ENCODE results near the gene PGBD5. TPM values are rescaled to one million over a fixed set of nuclear protein-coding genes. Genes with fewer than 3 reads are reported as not detected.

The PGBD5 gene
- total RNA-seq, 4 donors from 2014 or later = 0.79 to 2.6 (median 1.1) TPM

DNA sequence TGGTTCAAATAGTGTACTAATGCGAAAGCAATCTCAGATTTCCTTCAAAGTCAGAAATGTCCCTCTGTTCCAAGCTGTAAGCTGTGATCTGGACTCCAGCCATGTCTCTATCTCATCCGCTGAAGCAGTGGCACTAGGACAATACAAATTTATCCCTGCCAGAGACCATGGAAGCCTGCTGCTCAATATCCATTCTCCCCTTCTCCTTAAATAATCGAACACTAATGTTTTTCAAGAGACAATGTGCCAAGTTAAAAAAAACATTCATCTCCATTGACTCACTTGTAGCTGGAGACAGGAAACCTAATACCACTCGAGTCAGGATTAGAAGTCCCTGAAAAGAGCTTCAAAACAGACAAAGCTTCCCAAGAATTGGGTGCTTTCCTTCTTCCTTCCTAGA is 38.5 kb upstream of the PGBD5 start:
- Histone ChIP-seq H3K27me3 (peaks cover 10% of the 10 kb centered on the region), H3K27ac (no peak overlapping the region), H3K4me1 (no peaks in the 10 kb centered on the region), H3K9me3 (no peaks in the 10 kb centered on the region), H3K4me3 (no peak overlapping the region), H3K36me3 (no peaks in the 10 kb centered on the region)
- in situ Hi-C loops (cut with MboI; ENCODE audit: low pct_ligation_motif_present in 1 of 4, low pct_unique_long_range_greater_than_20kb in 1 of 4, low sequenced_read_pairs in 3 of 4) (no loop called here), intact Hi-C loops (cut with DNase I; ENCODE audit: low total_unique reads) (no loop called here)
- TF ChIP-seq EP300 (IDR thresholded peaks at IDR 0.05; ENCODE audit: low read depth) (no peak), POLR2A (IDR thresholded peaks at IDR 0.05) (no peak), POLR2AphosphoS5 (IDR thresholded peaks at IDR 0.05) (no peak)
- TF ChIP-seq, protein P1, sequence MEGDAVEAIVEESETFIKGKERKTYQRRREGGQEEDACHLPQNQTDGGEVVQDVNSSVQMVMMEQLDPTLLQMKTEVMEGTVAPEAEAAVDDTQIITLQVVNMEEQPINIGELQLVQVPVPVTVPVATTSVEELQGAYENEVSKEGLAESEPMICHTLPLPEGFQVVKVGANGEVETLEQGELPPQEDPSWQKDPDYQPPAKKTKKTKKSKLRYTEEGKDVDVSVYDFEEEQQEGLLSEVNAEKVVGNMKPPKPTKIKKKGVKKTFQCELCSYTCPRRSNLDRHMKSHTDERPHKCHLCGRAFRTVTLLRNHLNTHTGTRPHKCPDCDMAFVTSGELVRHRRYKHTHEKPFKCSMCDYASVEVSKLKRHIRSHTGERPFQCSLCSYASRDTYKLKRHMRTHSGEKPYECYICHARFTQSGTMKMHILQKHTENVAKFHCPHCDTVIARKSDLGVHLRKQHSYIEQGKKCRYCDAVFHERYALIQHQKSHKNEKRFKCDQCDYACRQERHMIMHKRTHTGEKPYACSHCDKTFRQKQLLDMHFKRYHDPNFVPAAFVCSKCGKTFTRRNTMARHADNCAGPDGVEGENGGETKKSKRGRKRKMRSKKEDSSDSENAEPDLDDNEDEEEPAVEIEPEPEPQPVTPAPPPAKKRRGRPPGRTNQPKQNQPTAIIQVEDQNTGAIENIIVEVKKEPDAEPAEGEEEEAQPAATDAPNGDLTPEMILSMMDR (IDR thresholded peaks at IDR 0.05) = no peak
- WGBS, 2 donors (ENCODE audit: low coverage in 1 of 2) = 66 to 67% methylated on average over 4 of the region's 4 CpGs
- no peak for DNase-seq

DNA sequence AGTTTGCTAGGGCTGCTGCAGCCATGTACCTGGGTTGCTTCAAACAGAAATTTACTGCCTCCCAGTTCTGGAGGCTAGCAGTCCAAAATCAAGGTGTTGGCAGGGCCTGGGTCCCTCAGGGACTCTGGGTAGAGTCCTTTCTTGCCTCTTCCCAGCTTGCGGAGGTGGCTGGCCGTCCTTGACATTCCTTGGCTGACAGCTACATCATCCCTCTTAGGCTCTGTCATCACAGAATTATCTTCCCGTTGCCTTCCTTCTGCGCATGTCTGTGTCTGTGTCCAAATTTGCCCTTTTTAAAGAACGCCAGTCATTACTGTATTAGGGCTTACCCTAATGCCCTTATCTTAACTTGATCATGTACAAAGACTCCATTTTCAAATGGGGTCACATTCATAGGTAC is 37.6 kb upstream of the PGBD5 start:
- Histone ChIP-seq H3K9me3 (no peaks in the 10 kb centered on the region), H3K4me3 (no peak overlapping the region), H3K27me3 (peaks cover 10% of the 10 kb centered on the region), H3K4me1 (no peaks in the 10 kb centered on the region), H3K27ac (no peak overlapping the region), H3K36me3 (no peaks in the 10 kb centered on the region)
- 82% methylated on average over 5 of the region's 5 CpGs; no CpG with 5 or more reads in 1 of the 2 donors for WGBS, 2 donors (ENCODE audit: low coverage in 1 of 2)
- intact Hi-C loops (cut with DNase I; ENCODE audit: low total_unique reads) (no loop called here), in situ Hi-C loops (cut with MboI; ENCODE audit: low pct_ligation_motif_present in 1 of 4, low pct_unique_long_range_greater_than_20kb in 1 of 4, low sequenced_read_pairs in 3 of 4) (no loop called here)
- no peak for TF ChIP-seq EP300 (IDR thresholded peaks at IDR 0.05; ENCODE audit: low read depth)
- TF ChIP-seq POLR2A (IDR thresholded peaks at IDR 0.05) = no peak
- no peak for TF ChIP-seq POLR2AphosphoS5 (IDR thresholded peaks at IDR 0.05)
- TF ChIP-seq, protein P1 (IDR thresholded peaks at IDR 0.05) = no peak
- no peak for DNase-seq

DNA sequence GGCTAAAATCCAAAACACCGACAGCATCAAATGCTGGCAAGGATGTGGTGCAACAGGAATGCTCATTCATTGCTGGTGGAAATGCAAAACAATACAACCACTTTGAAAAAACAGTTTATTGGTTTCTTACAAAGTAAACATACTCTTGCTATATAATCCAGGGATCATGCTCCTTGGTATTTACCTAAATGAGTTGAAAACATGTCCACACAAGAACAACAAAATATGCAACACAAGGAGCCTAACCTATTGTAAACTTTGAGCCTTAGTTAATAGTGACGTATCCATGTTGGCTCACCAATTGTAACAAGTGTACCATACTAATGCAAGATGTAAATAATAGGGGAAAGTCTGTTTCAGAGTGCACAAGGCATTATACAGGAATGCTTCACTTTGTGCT is 37.2 kb upstream of the PGBD5 start:
- TF ChIP-seq POLR2AphosphoS5 (IDR thresholded peaks at IDR 0.05) = no peak
- TF ChIP-seq POLR2A (IDR thresholded peaks at IDR 0.05) = no peak
- TF ChIP-seq, protein P1 (IDR thresholded peaks at IDR 0.05) = no peak
- TF ChIP-seq EP300 (IDR thresholded peaks at IDR 0.05; ENCODE audit: low read depth) = no peak
- Histone ChIP-seq H3K9me3 (no peaks in the 10 kb centered on the region), H3K36me3 (no peaks in the 10 kb centered on the region), H3K27me3 (peaks cover 10% of the 10 kb centered on the region), H3K4me3 (no peak overlapping the region), H3K4me1 (no peaks in the 10 kb centered on the region), H3K27ac (no peak overlapping the region)
- intact Hi-C loops (cut with DNase I; ENCODE audit: low total_unique reads) (no loop called here), in situ Hi-C loops (cut with MboI; ENCODE audit: low pct_ligation_motif_present in 1 of 4, low pct_unique_long_range_greater_than_20kb in 1 of 4, low sequenced_read_pairs in 3 of 4) (no loop called here)
- DNase-seq = no peak
- WGBS, 2 donors (ENCODE audit: low coverage in 1 of 2) = 36 to 65% methylated on average over 1 to 2 of the region's 2 CpGs

DNA sequence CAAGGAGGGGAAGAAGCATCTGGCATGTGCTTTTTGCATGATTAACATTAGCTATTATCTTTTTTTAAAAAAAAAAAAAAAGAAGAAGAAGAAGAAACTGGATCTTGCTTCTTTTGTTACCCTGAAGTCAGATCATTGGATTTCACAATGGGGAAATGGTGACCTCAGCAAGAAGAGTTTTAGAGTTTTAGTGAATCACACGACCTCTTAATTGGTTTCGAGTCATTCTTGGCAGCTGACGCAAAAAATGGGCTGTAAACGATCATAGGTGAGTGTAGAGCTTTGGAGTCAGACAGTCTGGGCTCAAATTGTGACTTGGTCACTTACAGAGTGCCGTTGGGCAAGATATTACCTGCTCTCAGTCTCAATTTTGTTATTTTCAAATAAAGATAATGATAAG is 33.3 kb upstream of the PGBD5 start:
- no peaks in the 10 kb centered on the region for H3K9me3 ChIP-seq
- no peak for TF ChIP-seq POLR2A (IDR thresholded peaks at IDR 0.05)
- TF ChIP-seq, protein P1 (IDR thresholded peaks at IDR 0.05) = no peak
- no peak for TF ChIP-seq POLR2AphosphoS5 (IDR thresholded peaks at IDR 0.05)
- no peak for TF ChIP-seq EP300 (IDR thresholded peaks at IDR 0.05; ENCODE audit: low read depth)
- intact Hi-C loops (cut with DNase I; ENCODE audit: low total_unique reads) (no loop called here), in situ Hi-C loops (cut with MboI; ENCODE audit: low pct_ligation_motif_present in 1 of 4, low pct_unique_long_range_greater_than_20kb in 1 of 4, low sequenced_read_pairs in 3 of 4) (no loop called here)
- H3K36me3 ChIP-seq = no peaks in the 10 kb centered on the region
- DNase-seq = peak; percentile 9
- whole genome bisulfite sequencing, 2 donors (ENCODE audit: low coverage in 1 of 2) = 20 to 43% methylated on average over 5 of the region's 5 CpGs
- H3K4me3 ChIP-seq = no peak overlapping the region
- H3K27ac ChIP-seq = no peak overlapping the region
- no peaks in the 10 kb centered on the region for H3K4me1 ChIP-seq
- peaks cover 14% of the 10 kb centered on the region for H3K27me3 ChIP-seq

Measured in transverse colon (tissue), 4 donors.